ENCODE results near the gene MFSD11.

- TF ChIP-seq CTCF (IDR thresholded peaks at IDR 0.05) (no peak), POLR2A (IDR thresholded peaks at IDR 0.05) (no peak)
Measured at GRCh38 chr17:76689859-76690258, 48.1 kb upstream of the MFSD11 start.

Data from Peyer's patch (tissue), 4 donors.